ENCODE results near the gene IGFBP2.

GRCh38 chr2:216698293-216698692, 65.1 kb downstream of the IGFBP2 start:
- TF ChIP-seq ZBTB33 (IDR thresholded peaks at IDR 0.05; ENCODE audit: borderline replicate concordance, low read depth) (no peak), TAF1 (IDR thresholded peaks at IDR 0.05; ENCODE audit: borderline replicate concordance, low read depth, low read length) (no peak), CTCF (IDR thresholded peaks at IDR 0.05) (no peak), MEF2A (IDR thresholded peaks at IDR 0.05; ENCODE audit: borderline replicate concordance, low read depth) (no peak), RCOR1 (IDR thresholded peaks at IDR 0.05; ENCODE audit: low read length) (no peak), GABPA (IDR thresholded peaks at IDR 0.05; ENCODE audit: low read depth) (no peak), RFX5 (IDR thresholded peaks at IDR 0.05; ENCODE audit: low read length) (no peak), RXRA (IDR thresholded peaks at IDR 0.05; ENCODE audit: borderline replicate concordance, low read depth) (no peak), JUND (IDR thresholded peaks at IDR 0.05) (no peak), REST (IDR thresholded peaks at IDR 0.05; ENCODE audit: low read depth, low read length) (no peak), YY1 (IDR thresholded peaks at IDR 0.05; ENCODE audit: low read depth) (no peak), RAD21 (IDR thresholded peaks at IDR 0.05; ENCODE audit: low read length) (no peak), POLR2AphosphoS5 (IDR thresholded peaks at IDR 0.05; ENCODE audit: low read depth, low read length) (no peak), EZH2phosphoT487 (IDR thresholded peaks at IDR 0.05; ENCODE audit: borderline replicate concordance, low read depth) (no peak)
